ENCODE data around the gene EPOP.
"Not testable (repeated sequence)": the region's sequence is repeated elsewhere in the genome, so short reads cannot be mapped to it uniquely, and the experiment has no call there.

Gene EPOP

GRCh38 chr17:38637951-38638350 lies 36.8 kb downstream of the EPOP start:
- DNase-seq = no peak

- DNase-seq = no peak
Measured at GRCh38 chr17:38636054-38636453, 38.7 kb downstream of the EPOP start.

GRCh38 chr17:38632334-38632733 lies 42.4 kb downstream of the EPOP start:
- no peak for DNase-seq

GRCh38 chr17:38628441-38628840 lies 46.3 kb downstream of the EPOP start:
- peak; percentile 76 for DNase-seq

GRCh38 chr17:38627957-38628356 lies 46.8 kb downstream of the EPOP start:
- no peak for DNase-seq

GRCh38 chr17:38626606-38627226 lies 48.0 kb downstream of the EPOP start:
- DNase-seq = not testable (repeated sequence)

GRCh38 chr17:38625482-38625881 lies 49.3 kb downstream of the EPOP start:
- no peak for DNase-seq

GRCh38 chr17:38624782-38625355 lies 49.9 kb downstream of the EPOP start:
- not testable (repeated sequence) for DNase-seq

Data from OCI-M1 (cell line).